Trophoblast cell (in vitro differentiated cells and primary cell): ENCODE results near the gene IDI1.

ENCODE experiments used
- DNase-seq, 2 donors: peaks; one replicate each; pipeline ENCODE4 v3.0.0-alpha.2; 2016
- H2AFZ ChIP-seq: 2 replicates; pipeline ENCODE4 v1.6.1; 2013; ENCODE audit warnings: low read length, moderate library complexity, mild to moderate bottlenecking; ENCODE audit not compliant: insufficient read depth, poor library complexity
- H2AK5ac ChIP-seq: 2 replicates; pipeline ENCODE4 v1.6.1; 2013; ENCODE audit warnings: mild to moderate bottlenecking, low read length
- H2BK120ac ChIP-seq: 2 replicates; pipeline ENCODE4 v1.6.1; 2013; ENCODE audit warnings: low read length, mild to moderate bottlenecking, moderate library complexity; ENCODE audit not compliant: insufficient read depth, poor library complexity
- H2BK12ac ChIP-seq: 2 replicates; pipeline ENCODE4 v1.6.1; 2013; ENCODE audit warnings: mild to moderate bottlenecking, low read length, moderate library complexity
- H2BK5ac ChIP-seq: 2 replicates; pipeline ENCODE4 v1.6.1; 2013; ENCODE audit warnings: low read length, low read depth, moderate library complexity, mild to moderate bottlenecking; ENCODE audit not compliant: poor library complexity
- H3K14ac ChIP-seq: 2 replicates; pipeline ENCODE4 v1.6.1; 2013; ENCODE audit warnings: mild to moderate bottlenecking, low read length
- H3K18ac ChIP-seq: 2 replicates; pipeline ENCODE4 v1.6.1; 2013; ENCODE audit warnings: mild to moderate bottlenecking, low read length
- H3K23ac ChIP-seq: 2 replicates; pipeline ENCODE4 v1.6.1; 2013; ENCODE audit warnings: low read length
- H3K27ac ChIP-seq: 2 replicates; pipeline ENCODE4 v1.5.1; 2013; ENCODE audit warnings: low read depth, mild to moderate bottlenecking, inconsistent platforms, low read length, moderate library complexity
- H3K27me3 ChIP-seq: 2 replicates; pipeline ENCODE4 v1.6.1; 2013; ENCODE audit warnings: inconsistent platforms, mild to moderate bottlenecking, low read length, moderate library complexity; ENCODE audit not compliant: insufficient read depth
- H3K36me3 ChIP-seq, 2 experiments: 1 replicate in 1 of 2; 2 replicates in 1 of 2; pipeline ENCODE4 v1.6.1; 2013; ENCODE audit warnings: low read length in 2 of 2, mild to moderate bottlenecking in 2 of 2, moderate library complexity in 1 of 2; ENCODE audit not compliant: insufficient read depth in 2 of 2, control insufficient read depth in 1 of 2
- H3K4ac ChIP-seq: 2 replicates; pipeline ENCODE4 v1.6.1; 2013; ENCODE audit warnings: low read depth, mild to moderate bottlenecking, low read length, moderate library complexity
- H3K4me1 ChIP-seq, 2 experiments: 1 replicate in 1 of 2; 2 replicates in 1 of 2; pipeline ENCODE4 v1.6.1; 2013; ENCODE audit warnings: low read length in 2 of 2, mild to moderate bottlenecking in 2 of 2, moderate library complexity in 1 of 2; ENCODE audit not compliant: insufficient read depth in 2 of 2, control insufficient read depth in 1 of 2
- H3K4me2 ChIP-seq: 2 replicates; pipeline ENCODE4 v1.6.1; 2013; ENCODE audit warnings: inconsistent platforms, mild to moderate bottlenecking, low read length, moderate library complexity
- H3K4me3 ChIP-seq: 2 replicates; pipeline ENCODE4 v1.5.1; 2013; ENCODE audit warnings: mild to moderate bottlenecking, low read depth, low read length, inconsistent platforms
- H3K79me1 ChIP-seq: one replicate; pipeline ENCODE4 v1.6.1; 2013; ENCODE audit warnings: low read length
- H3K79me2 ChIP-seq: 2 replicates; pipeline ENCODE4 v1.6.1; 2013; ENCODE audit warnings: low read length, mild to moderate bottlenecking; ENCODE audit not compliant: control insufficient read depth, insufficient read depth, poor library complexity
- H3K9ac ChIP-seq: 2 replicates; pipeline ENCODE4 v1.6.1; 2013; ENCODE audit warnings: mild to moderate bottlenecking, low read length
- H3K9me3 ChIP-seq: 2 replicates; pipeline ENCODE4 v1.6.1; 2013; ENCODE audit warnings: low read depth, mild to moderate bottlenecking, control low read depth, inconsistent platforms, low read length; ENCODE audit not compliant: insufficient read depth
- H4K12ac ChIP-seq: 2 replicates; pipeline ENCODE4 v1.6.1; 2013; ENCODE audit warnings: low read depth, mild to moderate bottlenecking, low read length, moderate library complexity
- H4K8ac ChIP-seq: 2 replicates; pipeline ENCODE4 v1.6.1; 2013; ENCODE audit warnings: low read depth, mild to moderate bottlenecking, low read length, moderate library complexity
- H4K91ac ChIP-seq: one replicate; pipeline ENCODE4 v1.6.1; 2013; ENCODE audit warnings: low read depth, mild to moderate bottlenecking, low read length, moderate library complexity
- WGBS: extraction: QIAGEN DNeasy Blood & Tissue Kit; methylation state at CpG from one replicate; pipeline ENCODE4 v1.1.7; 2013; ENCODE audit warnings: missing lambda C conversion rate; ENCODE audit not compliant: insufficient read length, insufficient coverage; ENCODE audit errors: extremely low coverage; 5-methylcytosine and 5-hydroxymethylcytosine counted together

The IDI1 gene

GRCh38 chr10:1044964-1045363 is 4.0 kb downstream of the IDI1 start:
- Histone ChIP-seq H3K9me3 (no peaks in the 10 kb centered on the region), H3K79me1 (peaks cover 17% of the 10 kb centered on the region), H3K4ac (peak overlapping the region; percentile 72), H3K4me2 (peak overlapping the region; percentile 43), H4K8ac (no peak overlapping the region), H3K18ac (no peak overlapping the region), H3K23ac (no peak overlapping the region), H2BK120ac (no peak overlapping the region), H3K27me3 (no peaks in the 10 kb centered on the region), H2BK12ac (no peak overlapping the region), H3K14ac (no peak overlapping the region), H3K4me1 (peaks cover 2 to 17% of the 10 kb centered on the region in 2 experiments), H3K27ac (no peak overlapping the region), H3K9ac (no peak overlapping the region), H3K4me3 (no peak overlapping the region), H2AFZ (no peak overlapping the region), H2BK5ac (no peak overlapping the region), H4K12ac (no peak overlapping the region), H2AK5ac (no peak overlapping the region), H3K36me3 (peaks cover 17 to 30% of the 10 kb centered on the region in 2 experiments), H3K79me2 (peaks cover 25% of the 10 kb centered on the region), H4K91ac (no peak overlapping the region)
- WGBS: no CpG with 5 or more reads among the region's 4 CpGs
- no peak for DNase-seq

GRCh38 chr10:1044146-1044545 is 4.8 kb downstream of the IDI1 start:
- Histone ChIP-seq H3K14ac (no peak overlapping the region), H2BK120ac (no peak overlapping the region), H2BK5ac (no peak overlapping the region), H3K36me3 (peaks cover 18 to 30% of the 10 kb centered on the region in 2 experiments), H4K8ac (no peak overlapping the region), H3K9ac (peak overlapping the region; percentile 18), H3K4me1 (peaks cover 2 to 17% of the 10 kb centered on the region in 2 experiments), H2AK5ac (no peak overlapping the region), H3K27me3 (no peaks in the 10 kb centered on the region), H3K9me3 (no peaks in the 10 kb centered on the region), H3K79me2 (peaks cover 20% of the 10 kb centered on the region), H3K79me1 (peaks cover 9% of the 10 kb centered on the region), H3K4ac (peak overlapping the region; percentile 48), H3K18ac (no peak overlapping the region), H3K27ac (no peak overlapping the region), H3K4me3 (peak overlapping the region; percentile 44), H2BK12ac (no peak overlapping the region), H2AFZ (no peak overlapping the region), H4K12ac (no peak overlapping the region), H3K23ac (no peak overlapping the region), H3K4me2 (no peak overlapping the region), H4K91ac (no peak overlapping the region)
- DNase-seq: no peak
- no CpG with 5 or more reads among the region's 4 CpGs for WGBS

- Histone ChIP-seq H3K79me1 (peaks cover 5% of the 10 kb centered on the region), H4K12ac (no peak overlapping the region), H3K9me3 (no peaks in the 10 kb centered on the region), H3K27ac (no peak overlapping the region), H3K4ac (peak overlapping the region; percentile 15), H4K91ac (no peak overlapping the region), H3K27me3 (no peaks in the 10 kb centered on the region), H2BK12ac (no peak overlapping the region), H3K4me2 (no peak overlapping the region), H2BK120ac (no peak overlapping the region), H3K23ac (no peak overlapping the region), H3K14ac (no peak overlapping the region), H3K4me3 (no peak overlapping the region), H3K18ac (no peak overlapping the region), H3K4me1 (peaks cover 2 to 17% of the 10 kb centered on the region in 2 experiments), H3K36me3 (peaks cover 20 to 32% of the 10 kb centered on the region in 2 experiments), H2AK5ac (no peak overlapping the region), H2AFZ (no peak overlapping the region), H3K9ac (no peak overlapping the region), H3K79me2 (peaks cover 17% of the 10 kb centered on the region), H4K8ac (no peak overlapping the region), H2BK5ac (no peak overlapping the region)
- no peak for DNase-seq
- no CpG with 5 or more reads among the region's 12 CpGs for WGBS
Observed at GRCh38 chr10:1043532-1043995, 5.4 kb downstream of the IDI1 start.

- Histone ChIP-seq H4K12ac (no peak overlapping the region), H4K91ac (no peak overlapping the region), H3K4me1 (peaks cover 0 to 15% of the 10 kb centered on the region in 2 experiments), H3K18ac (no peak overlapping the region), H3K4me3 (no peak overlapping the region), H2BK120ac (no peak overlapping the region), H3K27me3 (no peaks in the 10 kb centered on the region), H3K9me3 (no peaks in the 10 kb centered on the region), H3K79me1 (no peaks in the 10 kb centered on the region), H3K4me2 (no peak overlapping the region), H3K14ac (no peak overlapping the region), H3K4ac (no peak overlapping the region), H2AFZ (no peak overlapping the region), H4K8ac (no peak overlapping the region), H3K23ac (no peak overlapping the region), H2AK5ac (no peak overlapping the region), H2BK12ac (no peak overlapping the region), H3K27ac (no peak overlapping the region), H3K79me2 (peaks cover 9% of the 10 kb centered on the region), H2BK5ac (no peak overlapping the region), H3K9ac (no peak overlapping the region), H3K36me3 (peaks cover 21 to 37% of the 10 kb centered on the region in 2 experiments)
- peak in 1 of 2 donors; percentile 32 for DNase-seq
- no CpG with 5 or more reads among the region's 9 CpGs for WGBS
Observed at GRCh38 chr10:1041514-1041913, 7.4 kb downstream of the IDI1 start.
